ENCODE measurements around the gene ALDH4A1. TPM values are rescaled to one million over a fixed set of nuclear protein-coding genes. Genes with fewer than 3 reads are reported as not detected.

The ALDH4A1 gene
- total RNA-seq, 1 donor from 2014 or later = 8.6 TPM

- no peak for DNase-seq
Measured at GRCh38 chr1:18939398-18940302, 37.3 kb upstream of the ALDH4A1 start.

GRCh38 chr1:18938707-18939070 lies 36.3 kb upstream of the ALDH4A1 start:
- DNase-seq = no peak

- no peak for DNase-seq
Measured at GRCh38 chr1:18938008-18938706, 35.8 kb upstream of the ALDH4A1 start.

- DNase-seq = no peak
Measured at GRCh38 chr1:18937539-18937938, 35.2 kb upstream of the ALDH4A1 start.

GRCh38 chr1:18936814-18937481 lies 34.6 kb upstream of the ALDH4A1 start:
- DNase-seq = no peak

GRCh38 chr1:18936471-18936813 lies 34.1 kb upstream of the ALDH4A1 start:
- DNase-seq = no peak

- DNase-seq = no peak
Measured at GRCh38 chr1:18934205-18935000, 32.0 kb upstream of the ALDH4A1 start.

- no peak for DNase-seq
Measured at GRCh38 chr1:18932879-18933278, 30.5 kb upstream of the ALDH4A1 start.

- no peak for DNase-seq
Measured at GRCh38 chr1:18932387-18932786, 30.0 kb upstream of the ALDH4A1 start.

- no peak for DNase-seq
Measured at GRCh38 chr1:18931730-18932129, 29.4 kb upstream of the ALDH4A1 start.

- no peak for DNase-seq
Measured at GRCh38 chr1:18929686-18930085, 27.3 kb upstream of the ALDH4A1 start.

- no peak for DNase-seq
Measured at GRCh38 chr1:18928985-18929384, 26.6 kb upstream of the ALDH4A1 start.

- DNase-seq = no peak
Measured at GRCh38 chr1:18928406-18928805, 26.1 kb upstream of the ALDH4A1 start.

GRCh38 chr1:18927654-18928272 lies 25.4 kb upstream of the ALDH4A1 start:
- DNase-seq = no peak

- no peak for DNase-seq
Measured at GRCh38 chr1:18927082-18927653, 24.8 kb upstream of the ALDH4A1 start.

- peak; percentile 77 for DNase-seq
Measured at GRCh38 chr1:18926315-18927081, 24.1 kb upstream of the ALDH4A1 start.

- DNase-seq = no peak
Measured at GRCh38 chr1:18925279-18925678, 22.9 kb upstream of the ALDH4A1 start.

GRCh38 chr1:18924221-18924691 lies 21.9 kb upstream of the ALDH4A1 start:
- peak; percentile 48 for DNase-seq

GRCh38 chr1:18923756-18924211 lies 21.4 kb upstream of the ALDH4A1 start:
- peak; percentile 70 for DNase-seq
